GM10266 (cell line): ENCODE measurements around the gene USP12.

Experiments
- DNase-seq: peaks from one replicate; pipeline ENCODE4 v3.0.0; 2012; ENCODE audit errors: extremely low spot score
- TF ChIP-seq, protein P1 (sequence below): IDR thresholded peaks from 2 replicates; pipeline ENCODE4 v1.5.1; 2012; ENCODE audit warnings: mild to moderate bottlenecking, low read depth; ENCODE audit not compliant: control insufficient read depth, insufficient read depth; ENCODE audit errors: missing control alignments

USP12 gene

DNA sequence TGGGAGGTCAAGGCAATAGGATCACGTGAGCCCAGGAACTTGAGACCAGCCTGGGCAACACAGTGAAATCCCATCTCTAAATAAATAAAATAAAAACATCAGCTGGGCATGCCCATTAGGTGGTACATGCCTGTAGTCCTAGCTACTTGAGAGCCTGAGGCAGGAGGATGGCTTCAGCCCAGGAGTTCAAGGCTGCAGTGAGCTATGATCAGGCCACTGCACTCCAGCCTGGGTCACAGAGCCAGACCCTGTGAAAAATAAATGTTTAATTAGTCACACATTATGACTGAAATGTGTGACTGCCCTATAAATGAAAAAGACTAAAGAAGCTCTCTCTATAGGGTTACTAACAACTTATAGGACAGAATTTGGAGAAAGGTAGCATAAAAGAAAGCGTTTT lies 37.7 kb downstream of the USP12 start:
- TF ChIP-seq, protein P1, sequence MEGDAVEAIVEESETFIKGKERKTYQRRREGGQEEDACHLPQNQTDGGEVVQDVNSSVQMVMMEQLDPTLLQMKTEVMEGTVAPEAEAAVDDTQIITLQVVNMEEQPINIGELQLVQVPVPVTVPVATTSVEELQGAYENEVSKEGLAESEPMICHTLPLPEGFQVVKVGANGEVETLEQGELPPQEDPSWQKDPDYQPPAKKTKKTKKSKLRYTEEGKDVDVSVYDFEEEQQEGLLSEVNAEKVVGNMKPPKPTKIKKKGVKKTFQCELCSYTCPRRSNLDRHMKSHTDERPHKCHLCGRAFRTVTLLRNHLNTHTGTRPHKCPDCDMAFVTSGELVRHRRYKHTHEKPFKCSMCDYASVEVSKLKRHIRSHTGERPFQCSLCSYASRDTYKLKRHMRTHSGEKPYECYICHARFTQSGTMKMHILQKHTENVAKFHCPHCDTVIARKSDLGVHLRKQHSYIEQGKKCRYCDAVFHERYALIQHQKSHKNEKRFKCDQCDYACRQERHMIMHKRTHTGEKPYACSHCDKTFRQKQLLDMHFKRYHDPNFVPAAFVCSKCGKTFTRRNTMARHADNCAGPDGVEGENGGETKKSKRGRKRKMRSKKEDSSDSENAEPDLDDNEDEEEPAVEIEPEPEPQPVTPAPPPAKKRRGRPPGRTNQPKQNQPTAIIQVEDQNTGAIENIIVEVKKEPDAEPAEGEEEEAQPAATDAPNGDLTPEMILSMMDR: no peak
- no peak for DNase-seq

DNA sequence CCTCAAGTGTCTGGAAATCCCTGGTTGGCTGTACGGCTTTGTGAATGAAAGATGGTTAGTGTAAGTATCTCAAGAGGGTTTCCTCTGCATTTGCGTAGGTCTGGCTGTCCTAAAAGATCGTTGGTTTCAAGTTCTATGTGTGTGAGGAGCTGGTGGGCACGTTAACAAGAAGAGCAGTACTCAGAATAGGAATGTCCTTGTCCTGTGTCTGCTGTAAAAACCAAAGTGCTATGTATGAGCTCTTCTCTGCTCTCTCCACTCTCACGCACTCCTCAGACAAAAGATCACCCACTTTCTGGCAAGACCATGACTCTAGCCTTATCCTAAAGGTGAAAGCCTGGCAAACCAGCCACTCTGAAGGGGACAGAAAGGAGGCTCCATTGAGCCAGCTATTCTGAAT lies 39.1 kb downstream of the USP12 start:
- DNase-seq: no peak
- TF ChIP-seq, protein P1: no peak

DNA sequence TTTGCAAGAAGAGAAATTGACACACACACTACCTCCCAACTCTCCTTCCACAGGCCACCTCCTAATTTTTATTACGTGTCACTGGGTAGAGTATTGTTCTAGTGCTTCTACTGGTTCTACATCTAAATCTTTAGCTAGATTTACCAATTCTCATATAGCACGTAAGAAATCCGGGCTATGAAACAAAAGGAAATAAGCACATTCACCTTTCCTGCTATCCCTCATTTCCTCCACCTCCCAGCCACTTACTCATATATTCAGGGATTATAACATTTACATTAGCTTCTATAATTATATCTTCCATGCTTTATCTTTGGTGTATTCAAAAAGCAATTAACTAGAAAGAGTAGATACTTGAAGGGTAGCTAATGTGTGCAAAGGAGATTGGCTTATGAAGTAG lies 39.7 kb downstream of the USP12 start:
- TF ChIP-seq, protein P1: no peak
- no peak for DNase-seq

DNA sequence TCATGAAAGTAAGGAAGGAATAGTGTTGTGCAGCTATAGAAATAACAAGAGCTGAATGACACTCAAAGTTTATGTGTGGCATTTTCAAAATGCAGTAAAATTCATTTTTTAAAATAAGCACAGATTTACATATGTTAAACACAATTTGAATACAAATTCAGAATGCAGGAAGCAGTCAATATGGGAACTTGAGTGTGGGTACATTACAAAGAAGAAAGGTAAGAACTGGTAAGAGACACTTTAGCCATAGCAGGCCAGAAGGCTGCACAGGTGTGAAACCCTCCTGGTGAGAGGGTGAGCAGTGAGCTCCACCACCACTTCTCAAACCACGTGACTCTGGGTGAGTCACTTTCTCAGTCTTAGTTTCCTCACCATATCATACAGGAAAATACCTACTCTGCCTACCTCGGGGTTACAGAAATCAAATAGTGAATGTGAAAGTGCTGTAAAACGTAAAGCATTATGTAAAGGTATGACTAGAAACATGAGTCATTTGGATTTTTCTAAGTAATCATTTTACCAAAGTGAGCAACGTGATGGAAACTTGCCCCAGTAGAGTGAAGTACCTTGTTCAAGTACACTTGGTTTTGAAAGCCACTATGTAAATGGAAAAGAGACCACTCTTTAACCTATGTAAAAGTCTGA lies 40.5 kb downstream of the USP12 start:
- TF ChIP-seq, protein P1: no peak
- peak; percentile 58 for DNase-seq

DNA sequence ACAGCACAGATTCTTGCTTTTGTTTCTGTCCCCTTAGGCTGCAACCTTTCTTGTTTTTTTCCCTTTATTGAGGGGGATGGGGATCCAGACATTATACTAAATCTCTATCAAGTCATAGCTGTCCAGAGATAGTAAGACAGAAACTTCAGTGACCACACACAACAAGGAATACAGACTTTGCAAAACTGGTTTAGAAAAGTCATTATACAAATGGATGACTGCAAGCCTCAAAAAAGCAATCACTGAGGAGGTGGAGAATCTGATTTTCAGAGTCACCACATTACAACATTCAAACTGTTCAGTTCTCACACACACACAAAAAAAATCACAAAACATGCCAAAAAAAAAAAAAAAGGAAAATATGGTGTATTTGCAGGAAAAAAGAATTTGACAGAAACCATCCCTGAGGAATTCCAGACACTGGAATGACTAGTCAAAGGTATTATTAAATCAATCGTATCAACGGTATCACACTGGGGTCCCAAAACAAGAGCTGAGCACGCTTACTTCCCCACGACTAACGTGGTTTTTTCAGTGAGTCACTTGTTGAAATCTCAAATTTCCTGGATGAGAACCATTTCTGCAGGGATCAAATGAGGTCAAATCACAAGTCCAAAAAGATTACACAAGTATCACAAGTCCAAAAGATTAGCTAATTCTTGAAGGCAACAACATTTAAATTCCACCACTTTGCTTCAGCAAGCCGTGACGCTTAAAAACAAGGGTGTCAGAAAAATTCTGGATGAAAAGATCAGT lies 41.2 kb downstream of the USP12 start:
- TF ChIP-seq, protein P1: no peak
- no peak for DNase-seq

DNA sequence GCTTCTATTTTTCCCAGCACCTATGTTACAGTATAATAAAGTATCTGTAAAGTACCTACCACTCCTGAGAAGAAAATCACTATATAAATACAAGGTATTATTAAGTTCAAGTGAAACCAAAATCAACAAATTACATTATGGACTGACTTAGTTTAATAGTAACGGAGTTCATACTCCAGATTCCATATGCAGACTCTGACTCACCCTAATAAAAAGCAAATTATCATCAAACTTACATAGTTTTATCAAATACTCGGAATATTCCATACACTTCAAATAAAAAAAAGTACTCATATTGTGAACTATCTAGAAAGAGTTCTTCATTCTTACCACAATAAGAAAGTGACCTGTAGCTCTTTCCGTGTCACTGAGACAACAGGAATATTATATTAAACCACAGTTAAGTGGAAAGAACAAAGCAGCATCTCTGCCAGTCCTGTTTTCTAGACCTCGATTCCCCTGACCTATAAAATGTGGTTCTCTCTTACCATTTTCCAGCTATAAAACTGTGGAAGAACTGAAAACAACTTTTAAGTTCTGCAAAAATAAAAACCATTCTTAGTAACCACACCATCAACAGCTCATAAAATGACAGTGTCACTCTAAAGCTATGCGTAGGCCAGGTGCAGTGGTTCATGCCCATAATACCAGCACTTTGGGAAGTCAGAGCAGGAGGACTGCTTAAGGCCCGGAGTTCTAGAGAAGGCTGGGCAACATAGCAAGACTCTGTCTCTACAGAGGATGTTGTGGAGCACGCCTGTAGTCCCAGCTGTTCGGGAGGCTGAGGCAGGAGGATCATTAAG lies 42.6 kb downstream of the USP12 start:
- no peak for DNase-seq
- TF ChIP-seq, protein P1: no peak
